HG03095 (cell line): ENCODE results near the gene COA6.
A peak's percentile ranks its signal among the peaks of the same experiment; 100 is the strongest.
"Not testable (repeated sequence)": the region's sequence is repeated elsewhere in the genome, so short reads cannot be mapped to it uniquely, and the experiment has no call there.

ENCODE experiments used
- ATAC-seq: cut with Tn5 transposase; IDR thresholded peaks from one replicate; pipeline ENCODE4 v1.9.1; 2021; ENCODE audit warnings: moderate library complexity; ENCODE audit not compliant: unreplicated experiment

Gene COA6

GRCh38 chr1:234373064-234373958 lies at the start of gene COA6:
Gene COA6 (plus strand): TSS chr1:234373456. CDS start chr1:234373467, 11 bp downstream.
- peak; percentile 90 for ATAC-seq

GRCh38 chr1:234324821-234325220 lies 48.4 kb upstream of the COA6 start:
- ATAC-seq: no peak

GRCh38 chr1:234325878-234326496 lies 47.3 kb upstream of the COA6 start:
- no peak for ATAC-seq

DNA sequence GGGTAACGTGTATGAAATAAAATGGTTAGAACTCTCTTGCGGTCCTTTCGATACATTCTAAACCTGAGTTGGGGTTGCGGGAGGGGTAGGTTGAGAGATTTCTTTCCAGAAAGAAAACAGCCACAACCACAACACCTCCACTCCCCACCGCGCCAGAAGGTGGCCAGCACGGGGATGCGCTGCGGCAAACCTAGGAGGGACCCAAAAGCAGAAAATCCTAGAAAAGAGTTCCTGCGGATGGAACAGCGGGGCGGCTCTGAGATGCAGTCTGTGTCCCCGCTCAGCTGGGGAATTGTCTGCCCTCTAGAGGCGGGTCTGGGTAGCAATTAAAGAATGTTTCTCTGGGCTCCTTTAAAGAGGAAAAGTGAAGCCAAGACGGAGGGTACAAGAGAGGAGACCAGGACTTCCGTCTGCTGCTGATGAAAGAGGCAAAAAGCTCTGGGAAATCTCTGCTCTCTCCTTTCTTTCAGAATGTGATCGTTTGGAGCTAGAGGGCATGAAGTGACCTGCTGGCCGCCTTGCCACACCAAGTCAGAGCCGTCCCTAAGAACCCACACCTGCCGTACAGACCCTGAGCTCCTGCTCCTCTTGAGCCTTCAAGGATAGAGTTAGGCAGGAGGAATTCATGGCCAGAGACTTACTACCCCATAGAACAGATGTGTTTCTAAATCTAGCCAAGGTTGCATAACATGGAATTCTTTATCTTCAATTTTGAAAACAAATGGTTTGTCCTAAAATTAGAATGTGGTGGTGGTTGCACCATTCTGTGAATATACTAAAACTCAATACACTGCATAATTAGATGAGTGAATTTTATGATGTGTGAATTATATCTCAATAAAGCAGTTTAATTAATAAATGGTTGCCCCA lies 46.5 kb upstream of the COA6 start:
- ATAC-seq: peak; percentile 64

GRCh38 chr1:234327577-234328164 lies 45.6 kb upstream of the COA6 start:
- ATAC-seq: no peak

DNA sequence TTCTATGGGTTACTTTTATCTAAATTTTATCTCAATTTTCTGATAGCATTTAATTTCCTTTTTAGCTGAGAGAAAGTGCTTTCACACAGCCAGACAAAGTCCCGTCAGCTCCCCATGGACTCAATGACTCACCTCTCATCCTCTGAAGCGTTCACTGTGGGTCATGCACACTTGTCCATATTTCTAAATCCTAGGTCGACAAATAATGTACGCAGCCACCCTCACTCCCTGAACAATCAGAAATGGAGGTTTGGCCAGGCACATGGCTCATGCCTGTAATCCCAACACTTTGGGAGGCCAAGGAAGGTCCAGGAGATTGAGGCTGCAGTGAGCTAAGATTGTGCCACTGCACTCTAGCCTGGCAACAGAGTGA lies 42.4 kb upstream of the COA6 start:
- ATAC-seq: no peak

DNA sequence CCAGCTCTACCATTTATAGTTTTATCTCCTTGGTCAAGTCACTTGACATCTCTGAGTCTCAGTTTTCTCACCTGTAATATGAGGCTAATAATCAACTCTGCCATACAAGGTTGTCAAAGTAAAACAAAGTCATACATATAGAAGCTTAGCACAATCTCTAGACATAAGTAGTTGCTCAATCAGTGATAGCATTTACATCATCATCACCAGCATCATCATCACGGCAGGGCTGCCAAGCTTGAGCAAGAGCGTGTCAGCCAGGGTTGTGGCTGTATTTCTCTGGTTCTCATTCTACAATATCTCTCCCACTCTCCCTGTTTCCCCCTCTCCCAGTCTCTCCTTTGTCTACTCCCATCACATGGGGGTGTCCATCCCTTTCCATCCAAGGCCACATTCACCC lies 41.7 kb upstream of the COA6 start:
- no peak for ATAC-seq

GRCh38 chr1:234336359-234336758 lies 36.9 kb upstream of the COA6 start:
- ATAC-seq: no peak

- no peak for ATAC-seq
Observed at GRCh38 chr1:234337233-234337632, 36.0 kb upstream of the COA6 start.

- no peak for ATAC-seq
Observed at GRCh38 chr1:234340528-234340927, 32.7 kb upstream of the COA6 start.

GRCh38 chr1:234342774-234343173 lies 30.5 kb upstream of the COA6 start:
- ATAC-seq: no peak

DNA sequence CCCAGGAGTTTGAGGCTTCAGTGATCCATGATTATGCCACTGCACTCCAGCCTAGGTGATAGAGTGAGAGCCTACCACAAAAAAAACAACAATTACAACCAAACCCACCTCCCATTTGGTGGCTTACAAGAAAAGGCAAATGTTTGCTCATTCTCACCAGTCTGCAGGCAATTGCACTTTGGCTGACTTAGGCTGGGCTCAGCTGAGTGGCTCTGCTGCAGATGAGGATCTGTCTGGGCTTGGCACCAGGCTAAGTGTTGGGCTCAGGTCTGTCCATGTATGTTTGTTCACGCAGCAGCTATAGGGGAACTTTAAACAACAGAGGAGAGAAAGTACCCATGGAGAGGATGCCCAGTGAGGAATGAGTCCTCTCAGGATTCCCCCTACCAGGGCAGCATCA lies 28.0 kb upstream of the COA6 start:
- no peak for ATAC-seq

GRCh38 chr1:234348964-234349363 lies 24.3 kb upstream of the COA6 start:
- no peak for ATAC-seq

GRCh38 chr1:234355782-234356510 lies 17.3 kb upstream of the COA6 start:
- no peak for ATAC-seq

- not testable (repeated sequence) for ATAC-seq
Observed at GRCh38 chr1:234356615-234357269, 16.5 kb upstream of the COA6 start.

GRCh38 chr1:234357831-234358230 lies 15.4 kb upstream of the COA6 start:
- ATAC-seq: no peak

GRCh38 chr1:234361102-234361603 lies 12.1 kb upstream of the COA6 start:
- no peak for ATAC-seq

DNA sequence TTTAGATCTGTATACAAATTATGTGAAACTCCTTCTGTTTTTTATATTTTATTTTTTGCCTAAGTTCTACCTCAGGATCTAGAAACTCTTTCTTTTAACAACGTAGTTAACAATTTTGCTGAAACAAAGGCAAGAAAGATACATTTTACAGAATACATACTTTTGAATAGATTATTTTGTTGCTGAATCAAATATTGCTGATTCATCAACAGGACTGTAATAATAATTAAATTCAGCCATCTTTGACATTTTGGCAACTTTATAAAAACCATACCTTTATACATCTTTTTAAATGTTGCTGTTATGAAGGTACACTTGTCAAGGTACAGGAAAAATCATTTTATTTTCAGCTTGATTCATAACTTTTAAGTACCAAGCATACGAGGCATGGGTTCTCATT lies 10.7 kb upstream of the COA6 start:
- no peak for ATAC-seq

DNA sequence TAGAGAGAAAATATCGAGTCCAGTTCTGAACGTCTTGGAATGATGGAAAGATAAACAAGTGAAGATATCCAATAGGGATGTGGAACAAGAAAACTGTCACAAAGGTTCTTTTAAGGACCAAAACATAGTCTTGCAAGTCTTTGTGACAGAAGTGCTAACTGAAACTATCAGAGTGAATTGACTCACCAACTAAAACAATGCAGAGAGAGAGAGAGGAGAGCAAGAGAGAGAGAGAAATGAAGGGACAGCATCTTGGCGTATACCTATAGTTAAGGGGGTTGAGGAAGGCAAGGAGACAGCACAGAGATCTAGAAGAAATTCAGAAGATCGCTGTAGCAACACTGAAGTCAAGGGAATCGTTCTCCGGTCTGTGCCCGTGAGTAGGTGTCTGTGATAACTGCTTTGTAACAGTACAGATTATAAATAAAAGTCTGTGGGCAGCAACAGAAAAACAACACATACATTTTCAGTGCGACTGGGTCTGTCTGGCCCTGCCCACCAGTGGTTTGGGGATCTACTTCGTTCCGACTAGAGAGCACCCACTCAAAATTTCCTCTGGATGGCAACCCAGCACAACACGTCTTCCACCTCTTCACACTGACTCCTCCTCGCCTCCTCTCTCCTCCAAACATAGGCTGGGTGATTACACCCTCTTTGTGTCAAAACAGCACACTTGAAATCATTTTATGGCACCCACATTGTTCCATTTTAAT lies 4.8 kb upstream of the COA6 start:
- no peak for ATAC-seq
